AG09319 (cell line): ENCODE results near the gene NPNT.

Source experiments
- DNase-seq: peaks from one replicate; pipeline ENCODE4 v3.0.0-alpha.2; 2010; ENCODE audit warnings: low read depth; ENCODE audit errors: extremely low read depth
- CTCF ChIP-seq: IDR thresholded peaks from 2 replicates; pipeline ENCODE4 v1.5.1; 2011; ENCODE audit warnings: low read depth, mild to moderate bottlenecking, inconsistent platforms, low read length, moderate library complexity

Gene NPNT

DNA sequence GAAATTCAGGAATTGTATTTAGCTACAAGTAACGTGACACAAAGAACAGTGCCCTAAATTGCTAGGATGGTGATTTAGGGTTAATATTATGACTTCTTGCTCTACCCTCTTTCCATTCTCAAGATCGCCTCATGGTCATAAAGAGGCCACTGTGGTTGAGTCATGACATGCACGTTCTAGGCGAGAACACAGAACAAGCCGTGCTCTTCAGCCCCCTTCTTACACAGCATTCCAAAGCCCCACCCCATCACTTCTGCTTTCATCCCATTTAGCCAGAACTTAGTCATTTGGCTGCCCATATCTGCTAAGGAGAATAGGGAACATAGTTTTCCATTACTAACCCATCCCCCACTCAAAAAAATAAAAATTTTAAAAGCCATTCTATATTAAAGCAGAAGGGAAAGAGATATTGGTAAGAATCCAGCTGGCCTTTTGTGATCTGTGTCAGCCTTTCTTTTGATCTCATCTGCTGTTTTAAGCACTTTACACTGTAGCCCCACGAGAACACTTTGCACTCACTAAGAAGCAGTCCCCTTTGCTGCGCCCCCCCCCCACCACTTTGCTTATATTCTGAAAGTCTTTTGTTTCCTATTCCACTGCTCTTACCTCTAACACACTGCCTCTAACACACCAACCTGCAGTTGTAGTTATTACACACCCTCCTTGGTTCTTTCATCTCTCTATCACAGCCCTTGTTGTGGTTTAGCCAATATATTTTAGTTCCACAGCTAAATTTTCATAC is 28.4 kb downstream of the NPNT start:
- DNase-seq, result no peak
- no peak for TF ChIP-seq CTCF

- TF ChIP-seq CTCF, result no peak
Observed at GRCh38 chr4:105924341-105924740, 29.1 kb downstream of the NPNT start.

DNA sequence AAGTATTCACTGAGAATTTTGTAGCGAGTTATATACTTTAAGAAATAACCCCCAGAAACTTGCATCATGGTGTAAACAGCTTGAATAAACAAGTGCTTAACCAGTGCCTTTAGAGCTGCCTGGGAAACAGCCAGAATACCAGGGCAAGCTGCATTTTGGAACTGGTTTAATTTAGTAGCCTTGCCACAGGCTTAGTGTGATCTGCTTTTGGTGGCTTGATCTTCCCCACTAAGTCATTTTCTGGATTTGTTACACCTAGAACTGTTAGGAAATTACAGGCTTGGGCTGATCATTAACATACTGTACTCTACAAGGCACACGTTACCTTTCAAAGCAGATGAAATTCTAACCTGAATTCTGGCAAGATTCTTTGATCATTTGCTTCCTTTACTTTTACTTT is 35.4 kb downstream of the NPNT start:
- DNase-seq, result no peak
- no peak for TF ChIP-seq CTCF

More at GRCh38 chr4:105924341-105924740, 29.1 kb downstream of the NPNT start:
- DNase-seq, result no peak

GRCh38 chr4:105933083-105933482 is 37.8 kb downstream of the NPNT start:
- TF ChIP-seq CTCF, result no peak
- no peak for DNase-seq

GRCh38 chr4:105934386-105934785 is 39.1 kb downstream of the NPNT start:
- no peak for DNase-seq
- no peak for TF ChIP-seq CTCF

GRCh38 chr4:105936901-105937300 is 41.6 kb downstream of the NPNT start:
- no peak for TF ChIP-seq CTCF
- no peak for DNase-seq

DNA sequence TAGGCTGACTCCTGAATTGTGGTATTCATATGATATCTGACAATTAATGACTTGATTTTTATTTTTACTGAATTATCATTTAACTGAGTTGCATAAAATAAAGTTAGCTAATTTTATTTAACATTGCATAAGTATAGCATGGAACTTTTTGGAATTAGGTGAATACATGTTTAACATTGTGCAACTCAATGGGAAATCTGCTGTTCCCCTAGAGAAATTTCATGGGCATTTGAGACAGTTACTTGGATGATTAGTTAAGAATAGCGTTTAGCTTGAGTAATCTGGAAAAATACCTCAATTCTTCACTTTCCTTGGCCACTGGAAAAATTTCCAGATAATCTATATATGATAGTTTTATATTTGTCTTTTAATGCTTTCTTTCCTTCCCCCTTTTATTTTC is 42.5 kb downstream of the NPNT start:
- TF ChIP-seq CTCF, result no peak
- no peak for DNase-seq
